ENCODE results near the gene MEGF11.

MEGF11 gene

GRCh38 chr15:66153549-66154415 lies 99.8 kb downstream of the MEGF11 start:
- Histone ChIP-seq H3K36me3 (ENCODE audit: low read depth) (no peaks in the 10 kb centered on the region), H3K27ac (ENCODE audit: poor library complexity, severe bottlenecking) (no peak overlapping the region), H3K9me3 (ENCODE audit: severe bottlenecking) (no peaks in the 10 kb centered on the region), H3K4me3 (ENCODE audit: severe bottlenecking) (no peak overlapping the region), H3K27me3 (ENCODE audit: insufficient read depth, poor library complexity, severe bottlenecking) (peaks cover 11% of the 10 kb centered on the region), H3K4me1 (ENCODE audit: insufficient read depth, poor library complexity, severe bottlenecking) (no peaks in the 10 kb centered on the region)
- ATAC-seq (ENCODE audit: low read depth) (no peak), DNase-seq (ENCODE audit: low spot score) (no peak)
- no peak for TF ChIP-seq CTCF (IDR thresholded peaks at IDR 0.05; ENCODE audit: poor library complexity, severe bottlenecking)

- no peak for TF ChIP-seq CTCF (IDR thresholded peaks at IDR 0.05; ENCODE audit: poor library complexity, severe bottlenecking)
- H3K36me3 ChIP-seq (ENCODE audit: low read depth) = no peaks in the 10 kb centered on the region
- no peak overlapping the region for H3K27ac ChIP-seq (ENCODE audit: poor library complexity, severe bottlenecking)
- no peak for DNase-seq (ENCODE audit: low spot score)
- H3K4me1 ChIP-seq (ENCODE audit: insufficient read depth, poor library complexity, severe bottlenecking) = no peaks in the 10 kb centered on the region
- no peaks in the 10 kb centered on the region for H3K9me3 ChIP-seq (ENCODE audit: severe bottlenecking)
- H3K27me3 ChIP-seq (ENCODE audit: insufficient read depth, poor library complexity, severe bottlenecking) = peaks cover 11% of the 10 kb centered on the region
- H3K4me3 ChIP-seq (ENCODE audit: severe bottlenecking) = no peak overlapping the region
- ATAC-seq (ENCODE audit: low read depth) = no peak
These were observed 100.9 kb downstream of the MEGF11 start for GRCh38 chr15:66152650-66153049.

GRCh38 chr15:66151809-66152208 lies 101.7 kb downstream of the MEGF11 start:
- no peak for TF ChIP-seq CTCF (IDR thresholded peaks at IDR 0.05; ENCODE audit: poor library complexity, severe bottlenecking)
- H3K36me3 ChIP-seq (ENCODE audit: low read depth) = no peaks in the 10 kb centered on the region
- H3K9me3 ChIP-seq (ENCODE audit: severe bottlenecking) = no peaks in the 10 kb centered on the region
- ATAC-seq (ENCODE audit: low read depth) (no peak), DNase-seq (ENCODE audit: low spot score) (no peak)
- no peaks in the 10 kb centered on the region for H3K4me1 ChIP-seq (ENCODE audit: insufficient read depth, poor library complexity, severe bottlenecking)
- no peak overlapping the region for H3K27ac ChIP-seq (ENCODE audit: poor library complexity, severe bottlenecking)
- peaks cover 11% of the 10 kb centered on the region for H3K27me3 ChIP-seq (ENCODE audit: insufficient read depth, poor library complexity, severe bottlenecking)
- H3K4me3 ChIP-seq (ENCODE audit: severe bottlenecking) = no peak overlapping the region

GRCh38 chr15:66149871-66150270 lies 103.7 kb downstream of the MEGF11 start:
- ATAC-seq (ENCODE audit: low read depth) (no peak), DNase-seq (ENCODE audit: low spot score) (no peak)
- Histone ChIP-seq H3K4me3 (ENCODE audit: severe bottlenecking) (no peak overlapping the region), H3K9me3 (ENCODE audit: severe bottlenecking) (no peaks in the 10 kb centered on the region), H3K36me3 (ENCODE audit: low read depth) (no peaks in the 10 kb centered on the region), H3K27me3 (ENCODE audit: insufficient read depth, poor library complexity, severe bottlenecking) (peaks cover 11% of the 10 kb centered on the region), H3K4me1 (ENCODE audit: insufficient read depth, poor library complexity, severe bottlenecking) (no peaks in the 10 kb centered on the region), H3K27ac (ENCODE audit: poor library complexity, severe bottlenecking) (no peak overlapping the region)
- no peak for TF ChIP-seq CTCF (IDR thresholded peaks at IDR 0.05; ENCODE audit: poor library complexity, severe bottlenecking)

- no peaks in the 10 kb centered on the region for H3K36me3 ChIP-seq (ENCODE audit: low read depth)
These were observed 105.4 kb downstream of the MEGF11 start for GRCh38 chr15:66148187-66148586.

More at GRCh38 chr15:66148187-66148586, 105.4 kb downstream of the MEGF11 start:
- TF ChIP-seq CTCF (IDR thresholded peaks at IDR 0.05; ENCODE audit: poor library complexity, severe bottlenecking) = no peak
- DNase-seq (ENCODE audit: low spot score) (no peak), ATAC-seq (ENCODE audit: low read depth) (no peak)
- H3K4me1 ChIP-seq (ENCODE audit: insufficient read depth, poor library complexity, severe bottlenecking) = no peaks in the 10 kb centered on the region
- H3K27me3 ChIP-seq (ENCODE audit: insufficient read depth, poor library complexity, severe bottlenecking) = peaks cover 11% of the 10 kb centered on the region
- no peak overlapping the region for H3K4me3 ChIP-seq (ENCODE audit: severe bottlenecking)
- no peak overlapping the region for H3K27ac ChIP-seq (ENCODE audit: poor library complexity, severe bottlenecking)
- no peaks in the 10 kb centered on the region for H3K9me3 ChIP-seq (ENCODE audit: severe bottlenecking)

Measured in RWPE2 (cell line).